ENCODE data around the gene UCHL3.

DNA sequence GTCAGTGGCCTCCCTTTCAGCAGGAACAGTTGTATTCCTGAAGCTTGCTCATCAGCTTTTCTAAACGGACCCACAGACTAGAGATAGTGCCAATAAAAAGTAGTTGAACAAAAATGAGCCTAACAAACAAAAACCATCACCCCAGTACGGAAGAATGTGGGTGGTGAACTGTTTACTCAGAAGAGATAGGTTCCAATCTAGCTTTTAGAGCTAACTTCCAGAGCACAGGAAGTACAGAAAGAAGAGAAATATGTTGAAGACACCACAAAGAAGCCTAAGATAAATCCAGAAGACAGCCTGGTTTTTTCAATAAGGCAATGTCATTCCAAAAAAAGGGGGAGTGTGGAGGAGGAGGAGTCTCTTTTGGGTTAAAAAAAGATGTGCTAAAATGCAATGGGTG lies 83.7 kb downstream of the UCHL3 start:
- TF ChIP-seq, protein P1, sequence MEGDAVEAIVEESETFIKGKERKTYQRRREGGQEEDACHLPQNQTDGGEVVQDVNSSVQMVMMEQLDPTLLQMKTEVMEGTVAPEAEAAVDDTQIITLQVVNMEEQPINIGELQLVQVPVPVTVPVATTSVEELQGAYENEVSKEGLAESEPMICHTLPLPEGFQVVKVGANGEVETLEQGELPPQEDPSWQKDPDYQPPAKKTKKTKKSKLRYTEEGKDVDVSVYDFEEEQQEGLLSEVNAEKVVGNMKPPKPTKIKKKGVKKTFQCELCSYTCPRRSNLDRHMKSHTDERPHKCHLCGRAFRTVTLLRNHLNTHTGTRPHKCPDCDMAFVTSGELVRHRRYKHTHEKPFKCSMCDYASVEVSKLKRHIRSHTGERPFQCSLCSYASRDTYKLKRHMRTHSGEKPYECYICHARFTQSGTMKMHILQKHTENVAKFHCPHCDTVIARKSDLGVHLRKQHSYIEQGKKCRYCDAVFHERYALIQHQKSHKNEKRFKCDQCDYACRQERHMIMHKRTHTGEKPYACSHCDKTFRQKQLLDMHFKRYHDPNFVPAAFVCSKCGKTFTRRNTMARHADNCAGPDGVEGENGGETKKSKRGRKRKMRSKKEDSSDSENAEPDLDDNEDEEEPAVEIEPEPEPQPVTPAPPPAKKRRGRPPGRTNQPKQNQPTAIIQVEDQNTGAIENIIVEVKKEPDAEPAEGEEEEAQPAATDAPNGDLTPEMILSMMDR (conservative IDR thresholded peaks at IDR 0.05; ENCODE audit: low read length) = no peak
- TF ChIP-seq EZH2phosphoT487 (IDR thresholded peaks at IDR 0.05; ENCODE audit: borderline replicate concordance, low read depth, low read length) = no peak
